ENCODE data around the gene ARHGAP33.
A peak's percentile ranks its signal among the peaks of the same experiment; 100 is the strongest.

The ARHGAP33 gene

GRCh38 chr19:35775298-35776101, at the start of gene ARHGAP33:
Gene ARHGAP33, plus strand, starts transcription at chr19:35775564. Its CDS starts 95 bp downstream, at chr19:35775659.
- peak; percentile 87 for DNase-seq

GRCh38 chr19:35727053-35727955, 48.1 kb upstream of the ARHGAP33 start:
- DNase-seq: no peak

GRCh38 chr19:35727956-35728706, 47.2 kb upstream of the ARHGAP33 start:
- no peak for DNase-seq

GRCh38 chr19:35729021-35729420, 46.3 kb upstream of the ARHGAP33 start:
- DNase-seq: no peak

GRCh38 chr19:35729763-35730162, 45.6 kb upstream of the ARHGAP33 start:
- DNase-seq: no peak

- no peak for DNase-seq
Measured at GRCh38 chr19:35730326-35730725, 45.0 kb upstream of the ARHGAP33 start.

GRCh38 chr19:35731353-35731752, 44.0 kb upstream of the ARHGAP33 start:
- DNase-seq: no peak

GRCh38 chr19:35731779-35732405, 43.5 kb upstream of the ARHGAP33 start:
- DNase-seq: no peak

- DNase-seq: no peak
Measured at GRCh38 chr19:35732540-35733179, 42.7 kb upstream of the ARHGAP33 start.

- DNase-seq: no peak
Measured at GRCh38 chr19:35733180-35734125, 41.9 kb upstream of the ARHGAP33 start.

GRCh38 chr19:35734273-35734672, 41.1 kb upstream of the ARHGAP33 start:
- no peak for DNase-seq

- DNase-seq: no peak
Measured at GRCh38 chr19:35734889-35735288, 40.5 kb upstream of the ARHGAP33 start.

GRCh38 chr19:35736913-35737886, 38.2 kb upstream of the ARHGAP33 start:
- DNase-seq: no peak

- no peak for DNase-seq
Measured at GRCh38 chr19:35738021-35738886, 37.1 kb upstream of the ARHGAP33 start.

- DNase-seq: no peak
Measured at GRCh38 chr19:35738887-35739229, 36.5 kb upstream of the ARHGAP33 start.

- DNase-seq: no peak
Measured at GRCh38 chr19:35739275-35740107, 35.9 kb upstream of the ARHGAP33 start.

- DNase-seq: no peak
Measured at GRCh38 chr19:35740108-35740422, 35.3 kb upstream of the ARHGAP33 start.

All from SHP77 treated with DMSO at 0.1 percent for 48 hours (cell line).